Skeletal muscle tissue (tissue), 4 donors: ENCODE data around the gene PSEN1. TPM values are rescaled to one million over a fixed set of nuclear protein-coding genes. Genes with fewer than 3 reads are reported as not detected.

Experiments used
- H3K27ac ChIP-seq: one replicate; pipeline ENCODE4 v1.7.0; 2013; ENCODE audit warnings: mild to moderate bottlenecking, low read depth, low read length, inconsistent platforms
- H3K27me3 ChIP-seq, 3 donors: one replicate each; pipeline ENCODE4 v1.7.0; 2013; ENCODE audit warnings: low read length in 3 of 3; ENCODE audit not compliant: control insufficient read depth in 3 of 3, insufficient read depth in 3 of 3
- H3K36me3 ChIP-seq, 3 donors: one replicate each; pipeline ENCODE4 v1.7.0; 2013; ENCODE audit warnings: low read length in 3 of 3; ENCODE audit not compliant: control insufficient read depth in 3 of 3, insufficient read depth in 3 of 3
- H3K4me1 ChIP-seq, 3 donors: one replicate each; pipeline ENCODE4 v1.7.0; 2013; ENCODE audit warnings: low read length in 3 of 3, mild to moderate bottlenecking in 3 of 3; ENCODE audit not compliant: control insufficient read depth in 3 of 3, insufficient read depth in 3 of 3
- H3K4me3 ChIP-seq, 3 donors: one replicate each; pipeline ENCODE4 v1.7.0; 2013; ENCODE audit warnings: low read length in 3 of 3
- H3K9ac ChIP-seq, 3 donors: one replicate each; pipeline ENCODE4 v1.7.0; 2013; ENCODE audit warnings: low read length in 3 of 3, mild to moderate bottlenecking in 3 of 3, moderate library complexity in 2 of 3, low read depth in 1 of 3
- H3K9me3 ChIP-seq, 3 donors: one replicate each; pipeline ENCODE4 v1.7.0; 2013; ENCODE audit warnings: low read length in 3 of 3; ENCODE audit not compliant: control insufficient read depth in 3 of 3
- total RNA-seq: library from RNA; depleted of rRNA; stranded (reverse); fragments of >200 nt; gene quantifications from one replicate; pipeline ENCODE4 v1.2.3, GENCODE V29; 2014
- donor health status: Osteomylitis.

The PSEN1 gene
- total RNA-seq, 1 donor from 2014 or later = 35.0 TPM

- Histone ChIP-seq H3K27ac (no peak overlapping the region), H3K9ac (no peak overlapping the region), H3K9me3 (no peaks in the 10 kb centered on the region), H3K4me3 (no peak overlapping the region), H3K4me1 (no peaks in the 10 kb centered on the region), H3K36me3 (peaks cover 9 to 17% (median 13%) of the 10 kb centered on the region in 3 donors), H3K27me3 (no peaks in the 10 kb centered on the region)
Measured at GRCh38 chr14:73125169-73125588, 11.1 kb upstream of the PSEN1 start.

- H3K27me3 ChIP-seq = no peaks in the 10 kb centered on the region
- no peak overlapping the region for H3K9ac ChIP-seq
- no peak overlapping the region for H3K27ac ChIP-seq
- no peak overlapping the region for H3K4me3 ChIP-seq
- no peaks in the 10 kb centered on the region for H3K4me1 ChIP-seq
- H3K9me3 ChIP-seq = no peaks in the 10 kb centered on the region
- H3K36me3 ChIP-seq = peaks cover 8 to 13% (median 10%) of the 10 kb centered on the region in 3 donors
Measured at GRCh38 chr14:73125746-73126145, 10.6 kb upstream of the PSEN1 start.

GRCh38 chr14:73133795-73134194, 2.5 kb upstream of the PSEN1 start:
- Histone ChIP-seq H3K9ac (no peak overlapping the region), H3K4me3 (no peak overlapping the region), H3K27ac (no peak overlapping the region), H3K4me1 (peaks cover 14 to 17% (median 16%) of the 10 kb centered on the region in 3 donors), H3K36me3 (no peaks in the 10 kb centered on the region), H3K9me3 (no peaks in the 10 kb centered on the region), H3K27me3 (no peaks in the 10 kb centered on the region)

GRCh38 chr14:73136085-73136386, 271 bp upstream of the PSEN1 start:
- Histone ChIP-seq H3K27ac (peak overlapping the region; percentile 96), H3K9ac (peak overlapping the region; percentile 68 to 94 (median 91)), H3K4me3 (peak overlapping the region; percentile 92 to 97 (median 96)), H3K4me1 (peaks cover 14 to 17% (median 16%) of the 10 kb centered on the region in 3 donors), H3K9me3 (no peaks in the 10 kb centered on the region), H3K27me3 (no peaks in the 10 kb centered on the region), H3K36me3 (no peaks in the 10 kb centered on the region)

GRCh38 chr14:73140811-73141323, 4.6 kb downstream of the PSEN1 start:
- Histone ChIP-seq H3K27me3 (no peaks in the 10 kb centered on the region), H3K4me1 (peaks cover 15 to 19% (median 16%) of the 10 kb centered on the region in 3 donors), H3K36me3 (no peaks in the 10 kb centered on the region), H3K4me3 (no peak overlapping the region), H3K9me3 (no peaks in the 10 kb centered on the region), H3K27ac (no peak overlapping the region), H3K9ac (peak overlapping the region in 1 of 3 donors; percentile 22)

GRCh38 chr14:73142216-73142615, 5.9 kb downstream of the PSEN1 start:
- no peak overlapping the region for H3K9ac ChIP-seq
- H3K4me1 ChIP-seq = peaks cover 7 to 11% (median 9%) of the 10 kb centered on the region in 3 donors
- no peaks in the 10 kb centered on the region for H3K36me3 ChIP-seq
- H3K9me3 ChIP-seq = no peaks in the 10 kb centered on the region
- no peaks in the 10 kb centered on the region for H3K27me3 ChIP-seq
- no peak overlapping the region for H3K4me3 ChIP-seq
- H3K27ac ChIP-seq = no peak overlapping the region

- Histone ChIP-seq H3K36me3 (peaks cover 0 to 4% (median under 1%) of the 10 kb centered on the region in 3 donors), H3K9me3 (no peaks in the 10 kb centered on the region), H3K27me3 (no peaks in the 10 kb centered on the region), H3K27ac (no peak overlapping the region), H3K4me1 (peaks cover 0 to 4% (median 4%) of the 10 kb centered on the region in 3 donors), H3K4me3 (no peak overlapping the region), H3K9ac (no peak overlapping the region)
Measured at GRCh38 chr14:73143003-73143402, 6.7 kb downstream of the PSEN1 start.

GRCh38 chr14:73143617-73144016, 7.3 kb downstream of the PSEN1 start:
- Histone ChIP-seq H3K36me3 (peaks cover 3 to 8% (median 5%) of the 10 kb centered on the region in 3 donors), H3K27ac (no peak overlapping the region), H3K9me3 (no peaks in the 10 kb centered on the region), H3K4me3 (no peak overlapping the region), H3K9ac (no peak overlapping the region), H3K4me1 (peaks cover 0 to 4% (median 4%) of the 10 kb centered on the region in 3 donors), H3K27me3 (no peaks in the 10 kb centered on the region)

GRCh38 chr14:73145371-73145770, 9.1 kb downstream of the PSEN1 start:
- H3K27me3 ChIP-seq = no peaks in the 10 kb centered on the region
- H3K4me1 ChIP-seq = peaks cover 0 to 4% (median 4%) of the 10 kb centered on the region in 3 donors
- no peak overlapping the region for H3K9ac ChIP-seq
- H3K36me3 ChIP-seq = peaks cover 7 to 18% (median 14%) of the 10 kb centered on the region in 3 donors
- H3K4me3 ChIP-seq = no peak overlapping the region
- no peaks in the 10 kb centered on the region for H3K9me3 ChIP-seq
- no peak overlapping the region for H3K27ac ChIP-seq

- Histone ChIP-seq H3K4me1 (peaks cover 0 to 4% (median 4%) of the 10 kb centered on the region in 3 donors), H3K9me3 (no peaks in the 10 kb centered on the region), H3K27me3 (no peaks in the 10 kb centered on the region), H3K27ac (no peak overlapping the region), H3K36me3 (peaks cover 7 to 18% (median 16%) of the 10 kb centered on the region in 3 donors), H3K9ac (no peak overlapping the region), H3K4me3 (no peak overlapping the region)
Measured at GRCh38 chr14:73146111-73146510, 9.8 kb downstream of the PSEN1 start.
